Frontal cortex (tissue), 4 donors: ENCODE results near the gene IFNA4. TPM values are rescaled to one million over a fixed set of nuclear protein-coding genes. Genes with fewer than 3 reads are reported as not detected.
A peak's percentile ranks its signal among the peaks of the same experiment; 100 is the strongest.
"Not testable (repeated sequence)": the region's sequence is repeated elsewhere in the genome, so short reads cannot be mapped to it uniquely, and the experiment has no call there.

Experiments
- DNase-seq, 2 donors: peaks; one replicate each; pipeline ENCODE4 v3.0.0; 2012; ENCODE audit warnings: low spot score in 2 of 2
- FAIRE-seq: peaks from 2 replicates; lab custom pipeline; 2012; peaks lifted over from hg19 to GRCh38; lab: Jason Lieb, UNC
- small RNA-seq: library from RNA; depleted of rRNA; stranded (forward); fragments of <200 nt; gene quantifications from one replicate; pipeline ENCODE3, GENCODE V24; 2014
- total RNA-seq: library from RNA; depleted of rRNA; stranded (reverse); fragments of >200 nt; gene quantifications from one replicate; pipeline ENCODE4 v1.2.3, GENCODE V29; 2014
- donor health status: control.
- donor health status: control.
- donor health status: control.

Gene IFNA4
- total RNA-seq, 1 donor from 2014 or later = not detected

- DNase-seq (no peak), FAIRE-seq (no peak)
These were observed 15.2 kb downstream of the IFNA4 start for GRCh38 chr9:21172156-21172555.

- FAIRE-seq = no peak
- DNase-seq = no peak
These were observed 16.0 kb downstream of the IFNA4 start for GRCh38 chr9:21171351-21171750.

GRCh38 chr9:21166560-21166959 lies 20.8 kb downstream of the IFNA4 start, which contains the start of gene IFNA21:
Gene IFNA21, minus strand, starts transcription at chr9:21166660. Its CDS starts 48 bp downstream, at chr9:21166612.
- DNase-seq, FAIRE-seq: not testable (repeated sequence)

GRCh38 chr9:21165516-21165915 lies 21.9 kb downstream of the IFNA4 start:
- peak; percentile 69 for FAIRE-seq
- DNase-seq = no peak

GRCh38 chr9:21160178-21160577 lies 27.2 kb downstream of the IFNA4 start:
- no peak for FAIRE-seq
- DNase-seq = no peak

GRCh38 chr9:21155501-21155900 lies 31.9 kb downstream of the IFNA4 start:
- FAIRE-seq = no peak
- no peak for DNase-seq

- DNase-seq = no peak
- no peak for FAIRE-seq
These were observed 33.3 kb downstream of the IFNA4 start for GRCh38 chr9:21154018-21154608.

GRCh38 chr9:21153336-21154017 lies 33.9 kb downstream of the IFNA4 start:
- FAIRE-seq = no peak
- no peak for DNase-seq

- no peak for DNase-seq
- FAIRE-seq = no peak
These were observed 42.8 kb downstream of the IFNA4 start for GRCh38 chr9:21144603-21145002.

GRCh38 chr9:21141427-21141882 lies 45.9 kb downstream of the IFNA4 start, which contains the start of gene IFNW1:
Gene IFNW1, minus strand, starts transcription at chr9:21141832. Its CDS starts 262 bp downstream, at chr9:21141570.
- DNase-seq (no peak), FAIRE-seq (no peak)

GRCh38 chr9:21137020-21137419 lies 50.4 kb downstream of the IFNA4 start:
- DNase-seq (no peak), FAIRE-seq (no peak)

Small RNAs within 50 kb of the gene (small RNA-seq; reads per million reads assigned to genes)
- not detected for gene RF00019

Other genes with a start within 250 kb of the IFNA4 start
- 0.41 TPM for gene HACD4, start 155.9 kb downstream of the IFNA4 start, total RNA-seq
- gene IFNB1, start 109.6 kb downstream of the IFNA4 start, total RNA-seq = not detected
- not detected for gene IFNW1, start 45.8 kb downstream of the IFNA4 start, total RNA-seq
- not detected for gene IFNA21, start 20.9 kb downstream of the IFNA4 start, total RNA-seq
- not detected for gene IFNA7, start 14.6 kb upstream of the IFNA4 start, total RNA-seq
- not detected for gene IFNA10, start 19.6 kb upstream of the IFNA4 start, total RNA-seq
- not detected for gene IFNA16, start 29.7 kb upstream of the IFNA4 start, total RNA-seq
- gene IFNA17, start 40.6 kb upstream of the IFNA4 start, total RNA-seq = not detected
- not detected for gene IFNA14, start 52.4 kb upstream of the IFNA4 start, total RNA-seq
- not detected for gene IFNA5, start 117.7 kb upstream of the IFNA4 start, total RNA-seq
- gene KLHL9, start 147.8 kb upstream of the IFNA4 start, total RNA-seq = 71.7 TPM
- gene IFNA6, start 163.3 kb upstream of the IFNA4 start, total RNA-seq = not detected
- not detected for gene IFNA13, start 180.5 kb upstream of the IFNA4 start, total RNA-seq
- gene IFNA2, start 197.8 kb upstream of the IFNA4 start, total RNA-seq = not detected
- gene IFNA8, start 221.5 kb upstream of the IFNA4 start, total RNA-seq = not detected